Effector memory CD4-positive, alpha-beta T cell (primary cell): ENCODE results near the gene FAM177B.
"Not testable (repeated sequence)": the region's sequence is repeated elsewhere in the genome, so short reads cannot be mapped to it uniquely, and the experiment has no call there.

Experiments used
- DNase-seq, 3 donors: peaks; one replicate each; pipeline ENCODE4 v3.0.0-alpha.2; 2020
- H3K27ac ChIP-seq: 2 replicates; pipeline ENCODE4 v1.7.0; 2013; ENCODE audit warnings: mild to moderate bottlenecking, low read length, moderate library complexity; ENCODE audit not compliant: insufficient read depth, poor library complexity, severe bottlenecking
- H3K27me3 ChIP-seq: replicated peaks from 2 replicates; pipeline ENCODE4 v1.7.0; 2013; ENCODE audit warnings: mild to moderate bottlenecking, low read length; ENCODE audit not compliant: insufficient read depth, control insufficient read depth, poor library complexity, severe bottlenecking
- H3K36me3 ChIP-seq: 2 replicates; pipeline ENCODE4 v1.7.0; 2013; ENCODE audit warnings: mild to moderate bottlenecking, low read length, moderate library complexity; ENCODE audit not compliant: control insufficient read depth, insufficient read depth
- H3K4me1 ChIP-seq: 2 replicates; pipeline ENCODE4 v1.7.0; 2013; ENCODE audit warnings: low read length, mild to moderate bottlenecking; ENCODE audit not compliant: control insufficient read depth, insufficient read depth, poor library complexity, severe bottlenecking
- H3K4me3 ChIP-seq: 2 replicates; pipeline ENCODE4 v1.7.0; 2013; ENCODE audit warnings: low read length, low read depth, mild to moderate bottlenecking; ENCODE audit not compliant: insufficient read depth, poor library complexity, severe bottlenecking
- H3K9me3 ChIP-seq: 2 replicates; pipeline ENCODE4 v1.7.0; 2013; ENCODE audit warnings: mild to moderate bottlenecking, low read length, moderate library complexity; ENCODE audit not compliant: control insufficient read depth

FAM177B gene

GRCh38 chr1:222736470-222736869 is 532 bp upstream of the FAM177B start:
- no peaks in the 10 kb centered on the region for H3K27me3 ChIP-seq
- H3K4me3 ChIP-seq: no peak overlapping the region
- H3K27ac ChIP-seq: no peak overlapping the region
- H3K4me1 ChIP-seq: no peaks in the 10 kb centered on the region
- H3K9me3 ChIP-seq: no peaks in the 10 kb centered on the region
- peaks cover 33% of the 10 kb centered on the region for H3K36me3 ChIP-seq
- DNase-seq: no peak

- H3K4me1 ChIP-seq: no peaks in the 10 kb centered on the region
- H3K27ac ChIP-seq: no peak overlapping the region
These were observed 2.5 kb downstream of the FAM177B start for GRCh38 chr1:222739465-222739864.

GRCh38 chr1:222739929-222740328 is 2.9 kb downstream of the FAM177B start:
- H3K4me3 ChIP-seq: no peak overlapping the region
- no peak overlapping the region for H3K27ac ChIP-seq
- no peaks in the 10 kb centered on the region for H3K4me1 ChIP-seq
- peaks cover 11% of the 10 kb centered on the region for H3K36me3 ChIP-seq
- DNase-seq: no peak
- H3K27me3 ChIP-seq: no peaks in the 10 kb centered on the region
- no peaks in the 10 kb centered on the region for H3K9me3 ChIP-seq

More at GRCh38 chr1:222739465-222739864, 2.5 kb downstream of the FAM177B start:
- Histone ChIP-seq H3K4me3 (no peak overlapping the region), H3K36me3 (peaks cover 16% of the 10 kb centered on the region), H3K27me3 (no peaks in the 10 kb centered on the region), H3K9me3 (no peaks in the 10 kb centered on the region)
- no peak for DNase-seq

- H3K4me3 ChIP-seq, H3K36me3 ChIP-seq, H3K9me3 ChIP-seq, H3K4me1 ChIP-seq, H3K27me3 ChIP-seq, DNase-seq, H3K27ac ChIP-seq: not testable (repeated sequence)
These were observed 4.8 kb downstream of the FAM177B start for GRCh38 chr1:222741630-222742457.

GRCh38 chr1:222749927-222750326 is 12.9 kb downstream of the FAM177B start:
- Histone ChIP-seq H3K4me1 (no peaks in the 10 kb centered on the region), H3K4me3 (no peak overlapping the region), H3K36me3 (no peaks in the 10 kb centered on the region), H3K27me3 (no peaks in the 10 kb centered on the region), H3K9me3 (no peaks in the 10 kb centered on the region), H3K27ac (no peak overlapping the region)
- DNase-seq: no peak

- DNase-seq: no peak
- no peak overlapping the region for H3K4me3 ChIP-seq
These were observed 13.6 kb downstream of the FAM177B start for GRCh38 chr1:222750651-222751050.

GRCh38 chr1:222751255-222751654 is 14.3 kb downstream of the FAM177B start:
- H3K9me3 ChIP-seq: no peaks in the 10 kb centered on the region
- no peak for DNase-seq
- no peaks in the 10 kb centered on the region for H3K4me1 ChIP-seq
- no peaks in the 10 kb centered on the region for H3K27me3 ChIP-seq
- no peak overlapping the region for H3K27ac ChIP-seq
- H3K36me3 ChIP-seq: no peaks in the 10 kb centered on the region
- H3K4me3 ChIP-seq: no peak overlapping the region

More at GRCh38 chr1:222750651-222751050, 13.6 kb downstream of the FAM177B start:
- H3K36me3 ChIP-seq: no peaks in the 10 kb centered on the region
- no peaks in the 10 kb centered on the region for H3K9me3 ChIP-seq
- no peaks in the 10 kb centered on the region for H3K27me3 ChIP-seq
- no peaks in the 10 kb centered on the region for H3K4me1 ChIP-seq
- no peak overlapping the region for H3K27ac ChIP-seq

GRCh38 chr1:222754366-222755139 is 17.6 kb downstream of the FAM177B start:
- Histone ChIP-seq H3K4me3 (no peak overlapping the region), H3K27ac (no peak overlapping the region), H3K9me3 (no peaks in the 10 kb centered on the region), H3K27me3 (peaks cover 4% of the 10 kb centered on the region), H3K4me1 (no peaks in the 10 kb centered on the region), H3K36me3 (no peaks in the 10 kb centered on the region)
- DNase-seq: no peak

GRCh38 chr1:222757646-222758268 is 20.8 kb downstream of the FAM177B start:
- no peak overlapping the region for H3K4me3 ChIP-seq
- H3K4me1 ChIP-seq: no peaks in the 10 kb centered on the region
- no peak overlapping the region for H3K27ac ChIP-seq
- no peaks in the 10 kb centered on the region for H3K9me3 ChIP-seq
- peaks cover 4% of the 10 kb centered on the region for H3K27me3 ChIP-seq
- no peak for DNase-seq
- H3K36me3 ChIP-seq: no peaks in the 10 kb centered on the region
